HepG2 (cell line): ENCODE measurements around the gene GADD45B. TPM values are rescaled to one million over a fixed set of nuclear protein-coding genes. Genes with fewer than 3 reads are reported as not detected.

Source experiments
- ARHGAP35 ChIP-seq: sonication (generic); formaldehyde crosslinking; IDR thresholded peaks from 2 replicates; pipeline ENCODE4 v1.9.0; 2022; ENCODE audit warnings: mild to moderate bottlenecking, inconsistent platforms, moderate library complexity, missing genetic modification reagents, borderline replicate concordance
- CREB1 ChIP-seq, 2 experiments: fragments of 450-650 bp in 1 of 2; IDR thresholded peaks; 2 replicates each; pipeline ENCODE4 v1.6.1; 2016 to 2017; ENCODE audit warnings: control low read depth in 1 of 2, mild to moderate bottlenecking in 1 of 2, missing compliant biosample characterization in 1 of 2, missing genetic modification characterization in 1 of 2
- CREB3 ChIP-seq: sonication (generic); formaldehyde crosslinking; IDR thresholded peaks from 2 replicates; pipeline ENCODE4 v1.5.0; 2020; ENCODE audit warnings: missing genetic modification reagents
- GATA4 ChIP-seq: sonication (generic); IDR thresholded peaks from 2 replicates; pipeline ENCODE4 v1.6.1; 2016; ENCODE audit warnings: antibody characterized with exemption, low read depth, borderline replicate concordance
- GATAD1 ChIP-seq: IDR thresholded peaks from 2 replicates; pipeline ENCODE4 v1.6.1; 2016; ENCODE audit warnings: missing genetic modification reagents, missing compliant biosample characterization
- HHEX ChIP-seq: IDR thresholded peaks from 2 replicates; pipeline ENCODE4 v1.6.1; 2016; ENCODE audit warnings: control low read depth
- JUN ChIP-seq: sonication (generic); formaldehyde crosslinking; IDR thresholded peaks from 2 replicates; pipeline ENCODE4 v1.4.0; 2020; ENCODE audit warnings: mild to moderate bottlenecking, missing genetic modification reagents
- RBAK ChIP-seq: sonication (generic); formaldehyde crosslinking; IDR thresholded peaks from 2 replicates; pipeline ENCODE4 v1.5.1; 2020; ENCODE audit warnings: mild to moderate bottlenecking, missing genetic modification reagents
- RFX5 ChIP-seq: IDR thresholded peaks from 2 replicates; pipeline ENCODE4 v1.6.1; 2011; ENCODE audit warnings: low read depth, low read length, improper control_type of control experiment
- ZBTB4 ChIP-seq: sonication (generic); formaldehyde crosslinking; IDR thresholded peaks from 2 replicates; pipeline ENCODE4 v1.4.0; 2020; ENCODE audit warnings: missing genetic modification reagents, mild to moderate bottlenecking, borderline replicate concordance
- ZBTB42 ChIP-seq: sonication (generic); formaldehyde crosslinking; IDR thresholded peaks from 2 replicates; pipeline ENCODE4 v1.5.0; 2020; ENCODE audit warnings: mild to moderate bottlenecking, missing genetic modification reagents
- ZFP91 ChIP-seq: sonication (generic); formaldehyde crosslinking; IDR thresholded peaks from 2 replicates; pipeline ENCODE4 v1.9.0; 2022; ENCODE audit warnings: missing genetic modification reagents, mild to moderate bottlenecking, borderline replicate concordance
- ZFYVE20 ChIP-seq: sonication (generic); formaldehyde crosslinking; IDR thresholded peaks from 2 replicates; pipeline ENCODE4 v1.8.0; 2023; ENCODE audit warnings: low read depth, mild to moderate bottlenecking, moderate library complexity, missing genetic modification reagents, borderline replicate concordance
- ZNF230 ChIP-seq: sonication (generic); formaldehyde crosslinking; IDR thresholded peaks from 2 replicates; pipeline ENCODE4 v1.4.0; 2020; ENCODE audit warnings: mild to moderate bottlenecking, missing genetic modification reagents
- ZNF280B ChIP-seq: sonication (generic); formaldehyde crosslinking; IDR thresholded peaks from 2 replicates; pipeline ENCODE4 v1.5.0; 2020; ENCODE audit warnings: missing genetic modification reagents, mild to moderate bottlenecking, borderline replicate concordance
- ZNF292 ChIP-seq: sonication (generic); formaldehyde crosslinking; IDR thresholded peaks from 2 replicates; pipeline ENCODE4 v1.8.1; 2022; ENCODE audit warnings: mild to moderate bottlenecking, low read depth, missing genetic modification reagents, borderline replicate concordance
- ZNF337 ChIP-seq: sonication (generic); formaldehyde crosslinking; IDR thresholded peaks from 2 replicates; pipeline ENCODE4 v1.5.1; 2020; ENCODE audit warnings: missing genetic modification reagents, low read depth, mild to moderate bottlenecking, borderline replicate concordance
- ZNF562 ChIP-seq: sonication (generic); formaldehyde crosslinking; IDR thresholded peaks from 2 replicates; pipeline ENCODE4 v1.8.0; 2022; ENCODE audit warnings: missing genetic modification reagents, borderline replicate concordance
- ZNF569 ChIP-seq: sonication (generic); formaldehyde crosslinking; IDR thresholded peaks from 2 replicates; pipeline ENCODE4 v1.5.0; 2020; ENCODE audit warnings: mild to moderate bottlenecking, missing genetic modification reagents, moderate library complexity, borderline replicate concordance
- ZNF773 ChIP-seq: sonication (generic); formaldehyde crosslinking; IDR thresholded peaks from 2 replicates; pipeline ENCODE4 v1.4.0; 2020; ENCODE audit warnings: missing genetic modification reagents, borderline replicate concordance
- ZSCAN22 ChIP-seq: sonication (generic); formaldehyde crosslinking; IDR thresholded peaks from 2 replicates; pipeline ENCODE4 v1.4.0; 2020; ENCODE audit warnings: mild to moderate bottlenecking, missing genetic modification reagents
- polyA plus RNA-seq, 8 experiments: library from polyadenylated mRNA; depleted of rRNA in 3 of 8; stranded (reverse) in 7 of 8; unstranded in 1 of 8; fragments of >200 nt; fragmentation: Illumina TruSeq in 4 of 8; extraction: Trizol in 4 of 8; gene quantifications; 2 replicates each; pipeline versions ENCODE4 v1.2.1 to v1.2.3, GENCODE V29; 2011 to 2016; ENCODE audit warnings: low read depth in 4 of 8, missing spikeins in 1 of 8, mixed read lengths in 1 of 8; ENCODE audit not compliant: insufficient read depth in 1 of 8
- total RNA-seq, 5 experiments: library from RNA; depleted of rRNA; stranded (reverse); fragments of >200 nt; fragmentation: Illumina TruSeq; extraction: Trizol; gene quantifications; 2 replicates each; pipeline ENCODE4 v1.2.3, GENCODE V29; 2016; ENCODE audit warnings: low read depth in 1 of 5

Gene GADD45B
- total and polyA plus RNA-seq, 2 of the 13 experiments (the other 11 are each of a cell fraction or from before 2014, with no cell fraction given), result 4.6 to 34.1 TPM

- TF ChIP-seq GATA4 (no peak), ZBTB4 (CRISPR knock-in tag) (no peak), CREB3 (CRISPR knock-in tag) (no peak), ARHGAP35 (CRISPR knock-in tag) (no peak), ZNF230 (CRISPR knock-in tag) (no peak), ZNF280B (no peak), CREB1 (IDR thresholded peaks at IDR 0.05) (peak; percentile 87), CREB1 (CRISPR knock-in tag; IDR thresholded peaks at IDR 0.05) (peak; percentile 72), RFX5 (no peak), ZBTB42 (no peak), ZNF292 (CRISPR knock-in tag) (peak; percentile 40; the same call in 1 of the 2 replicates), ZNF773 (no peak), JUN (CRISPR knock-in tag) (no peak; the same call in 1 of the 2 replicates), ZFP91 (CRISPR knock-in tag) (no peak), GATAD1 (CRISPR knock-in tag) (peak; percentile 35; the same call in 1 of the 2 replicates), RBAK (no peak), ZNF562 (CRISPR knock-in tag) (no peak), ZNF569 (no peak), ZFYVE20 (CRISPR knock-in tag) (no peak), HHEX (CRISPR knock-in tag) (peak; percentile 79; the same call in 1 of the 2 replicates), ZNF337 (CRISPR knock-in tag) (no peak), ZSCAN22 (no peak)
Observed at GRCh38 chr19:2507109-2507508, 31.2 kb downstream of the GADD45B start (continued).
